GM12878 (cell line): ENCODE data around the gene ITIH1. TPM values are rescaled to one million over a fixed set of nuclear protein-coding genes. Genes with fewer than 3 reads are reported as not detected.

ENCODE experiments used
- ATAC-seq: fragments of 200-7000 bp; cut with Tn5 transposase; 3 replicates; pipeline ENCODE4 v1.9.1; 2020; ENCODE audit warnings: mild to moderate bottlenecking, moderate library complexity
- BruUV-seq: library from RNA; stranded (reverse); fragments of 400-500 nt; replicated peaks from 2 replicates; lab custom pipeline; 2021; lab: Mats Ljungman, UMichigan
- CTCF ChIA-PET: fragments of 300-600 bp; sonication (Branson Sonifier 250); formaldehyde crosslinking; extraction: SDS; loops from one replicate; lab custom pipeline; 2021; ENCODE audit warnings: inconsistent platforms; lab: Yijun Ruan, JAX
- POLR2A ChIA-PET: fragments of 350-600 bp; formaldehyde crosslinking; extraction: SDS; loops from one replicate; lab custom pipeline; 2021; ENCODE audit warnings: inconsistent platforms; lab: Charles Lee
- RAD21 ChIA-PET: fragments of 300-600 bp; sonication (Branson Sonifier 250); formaldehyde crosslinking; loops from one replicate; lab custom pipeline; 2023; ENCODE audit warnings: antibody characterized with exemption; ENCODE audit not compliant: unreplicated experiment; lab: Charles Lee
- SMC1A ChIA-PET: fragments of 300-600 bp; sonication (Branson Sonifier 250); formaldehyde crosslinking; loops from one replicate; lab custom pipeline; 2023; ENCODE audit not compliant: unreplicated experiment, uncharacterized antibody; lab: Charles Lee
- DNase-seq: peaks from one replicate; pipeline ENCODE4 v3.0.0-alpha.2; 2011; ENCODE audit warnings: low read depth, low spot score
- FAIRE-seq: peaks from 3 replicates; lab custom pipeline; 2011; peaks lifted over from hg19 to GRCh38; lab: Jason Lieb, UNC
- H2AFZ ChIP-seq: 2 replicates; pipeline ENCODE4 v1.6.0; 2011; ENCODE audit warnings: low read depth, low read length, control low read depth; ENCODE audit not compliant: control insufficient read depth
- H3K27ac ChIP-seq: 2 replicates; pipeline ENCODE4 v1.5.1; 2011; ENCODE audit warnings: control low read depth; ENCODE audit not compliant: control insufficient read depth, insufficient read depth
- H3K27me3 ChIP-seq, 2 experiments: replicated peaks in 1 of 2; 2 replicates each; pipeline versions ENCODE4 v1.6.0 to v1.6.1; 2011; ENCODE audit warnings: low read length in 1 of 2; ENCODE audit not compliant: control insufficient read depth in 2 of 2, insufficient read depth in 2 of 2
- H3K36me3 ChIP-seq, 2 experiments: 2 replicates each; pipeline ENCODE4 v1.5.1; 2011; ENCODE audit warnings: low read length in 1 of 2; ENCODE audit not compliant: control insufficient read depth in 2 of 2, insufficient read depth in 2 of 2
- H3K4me1 ChIP-seq: 2 replicates; pipeline ENCODE4 v1.6.1; 2011; ENCODE audit warnings: mild to moderate bottlenecking, low read length, moderate library complexity, mixed read lengths; ENCODE audit not compliant: control insufficient read depth, insufficient read depth
- H3K4me2 ChIP-seq: 2 replicates; pipeline ENCODE4 v1.6.0; 2011; ENCODE audit warnings: control low read depth; ENCODE audit not compliant: control insufficient read depth, insufficient read depth
- H3K4me3 ChIP-seq: fragments of 200-600 bp; sonication (generic); 2 replicates; pipeline ENCODE4 v1.5.1; 2016
- H3K79me2 ChIP-seq: 2 replicates; pipeline ENCODE4 v1.6.0; 2011; ENCODE audit warnings: low read length; ENCODE audit not compliant: control insufficient read depth, insufficient read depth
- H3K9ac ChIP-seq: 2 replicates; pipeline ENCODE4 v1.8.0; 2011; ENCODE audit warnings: low read length, control low read depth, mixed read lengths; ENCODE audit not compliant: control insufficient read depth, insufficient read depth
- H3K9me3 ChIP-seq: replicated peaks from 3 replicates; pipeline ENCODE4 v1.5.1; 2011; ENCODE audit warnings: mild to moderate bottlenecking, low read length; ENCODE audit not compliant: control insufficient read depth, insufficient read depth
- H4K20me1 ChIP-seq: 2 replicates; pipeline ENCODE4 v1.6.0; 2011; ENCODE audit not compliant: control insufficient read depth, insufficient read depth
- BCL11A ChIP-seq: IDR thresholded peaks from 2 replicates; pipeline ENCODE4 v1.6.1; 2011; ENCODE audit warnings: low read depth, low read length
- CTCF ChIP-seq, 3 experiments: IDR thresholded peaks in 2 of 3; conservative IDR thresholded peaks in 1 of 3; 2 replicates each; pipeline ENCODE4 v1.5.1; 2011; ENCODE audit warnings: low read depth in 3 of 3, low read length in 3 of 3, mild to moderate bottlenecking in 3 of 3, control low read depth in 2 of 3, moderate library complexity in 2 of 3, inconsistent platforms in 1 of 3, mixed read lengths in 1 of 3; ENCODE audit not compliant: control insufficient read depth in 2 of 3, insufficient read depth in 1 of 3; ENCODE audit errors: extremely low read depth in 1 of 3
- MXI1 ChIP-seq: fragments of 150-350 bp; IDR thresholded peaks from 2 replicates; pipeline ENCODE4 v1.6.1; 2011; ENCODE audit warnings: low read depth, mild to moderate bottlenecking, inconsistent platforms, low read length, improper control_type of control experiment
- YBX1 ChIP-seq: fragments of 450-650 bp; IDR thresholded peaks from 2 replicates; pipeline ENCODE4 v1.6.1; 2016; ENCODE audit warnings: antibody characterized with exemption
- WGBS: methylation state at CpG from one replicate; pipeline ENCODE4 v1.1.6; 2016; ENCODE audit warnings: low lambda C conversion rate; ENCODE audit not compliant: insufficient replicate concordance, insufficient coverage; ENCODE audit errors: missing lambda C conversion rate; 5-methylcytosine and 5-hydroxymethylcytosine counted together
- in situ Hi-C: fragments of 300-500 bp; cut with MboI; formaldehyde crosslinking; loops from 9 replicates; pipeline ENCODE4 v1.14.3; 2018; ENCODE audit warnings: mixed read lengths
- intact Hi-C: fragments of 100-400 bp; cut with micrococcal nuclease; formaldehyde crosslinking; loops from one replicate; pipeline ENCODE4 v1.14.2; 2022; ENCODE audit not compliant: unreplicated experiment
- polyA plus RNA-seq, 11 experiments: library from polyadenylated mRNA; depleted of rRNA in 4 of 11; unstranded in 6 of 11; stranded (reverse) in 5 of 11; fragments of >200 nt; fragmentation: Nextera tagmentation in 4 of 11; fragmentation: Illumina TruSeq in 1 of 11; extraction: Ambion mirVana in 4 of 11; extraction: Trizol in 1 of 11; gene quantifications; 1 replicate in 1 of 11; 2 replicates in 10 of 11; pipeline versions ENCODE4 v1.2.1 to v1.2.3, GENCODE V29; 2011 to 2016; ENCODE audit warnings: inconsistent platforms in 2 of 11, missing spikeins in 2 of 11, low read depth in 1 of 11
- total RNA-seq, 4 experiments: library from RNA; depleted of rRNA in 3 of 4; stranded (reverse); fragments of >200 nt in 3 of 4; fragmentation: Illumina TruSeq in 1 of 4; extraction: Trizol in 1 of 4; gene quantifications; 2 replicates each; pipeline versions ENCODE4 v1.2.1 to v1.2.3, GENCODE V29; 2013 to 2021

Gene ITIH1
- total and polyA plus RNA-seq, 10 of the 15 experiments (the other 5 are each of a cell fraction or from before 2014, with no cell fraction given) = 0.33 to 0.64 (median 0.44) TPM; not detected in 7

GRCh38 chr3:52788890-52789745, 11.7 kb downstream of the ITIH1 start (continued):
- no peak for TF ChIP-seq CTCF (IDR thresholded peaks at IDR 0.05 in 2 of 3, conservative IDR thresholded peaks at IDR 0.05 in 1 of 3; ENCODE audit: control insufficient read depth in 2 of 3, extremely low read depth in 1 of 3, insufficient read depth in 1 of 3, low read depth in 3 of 3, low read length in 3 of 3)
- TF ChIP-seq, all 136 proteins: peak for 0

GRCh38 chr3:52789746-52790040, 12.3 kb downstream of the ITIH1 start:
- Histone ChIP-seq H2AFZ (no peak overlapping the region), H3K4me2 (no peak overlapping the region)
- CTCF ChIA-PET = interaction anchor here (1.0 kb wide), 1 partner anchor 9 kb away, joined by 4 read pairs; no protein-coding TSS in a partner anchor
- in situ Hi-C loops = no loop called here
- TF ChIP-seq BCL11A = no peak
- no peak for TF ChIP-seq MXI1
- TF ChIP-seq YBX1 = no peak
- TF ChIP-seq, all 136 proteins: peak for 0
- no peaks in the 10 kb centered on the region for H3K36me3 ChIP-seq
- no peak overlapping the region for H3K27ac ChIP-seq
- no peak for ATAC-seq
- H3K9ac ChIP-seq = no peak overlapping the region
- ChIA-PET RAD21 (no interaction called here), SMC1A (no interaction called here), POLR2A (no interaction called here)
- intact Hi-C loops = no loop called here
- WGBS = 56% methylated on average over 6 of the region's 6 CpGs
- H3K27me3 ChIP-seq = no peaks in the 10 kb centered on the region; a peak in 1 of 4 replicates
- no peaks in the 10 kb centered on the region for H4K20me1 ChIP-seq
- BruUV-seq = no TSS peak
- no peak for DNase-seq
- no peaks in the 10 kb centered on the region for H3K79me2 ChIP-seq
- no peak overlapping the region for H3K4me3 ChIP-seq
- no peaks in the 10 kb centered on the region for H3K4me1 ChIP-seq
- H3K9me3 ChIP-seq = no peaks in the 10 kb centered on the region
- FAIRE-seq = no peak
